Fibroblast of villous mesenchyme (primary cell): ENCODE measurements around the gene ADGRL4. TPM values are rescaled to one million over a fixed set of nuclear protein-coding genes. Genes with fewer than 3 reads are reported as not detected.

ENCODE experiments used
- DNase-seq: peaks from one replicate; pipeline ENCODE4 v3.0.0-alpha.2; 2010; ENCODE audit warnings: low read depth
- H3K4me3 ChIP-seq: 2 replicates; pipeline ENCODE4 v1.5.1; 2011; ENCODE audit warnings: low read depth, mild to moderate bottlenecking, low read length
- total RNA-seq: library from RNA; depleted of rRNA; stranded (reverse); fragments of >200 nt; gene quantifications from 2 replicates; pipeline ENCODE4 v1.2.3, GENCODE V29; 2012
- TF ChIP-seq, protein P1 (sequence below): IDR thresholded peaks from 2 replicates; pipeline ENCODE4 v1.5.1; 2012; ENCODE audit warnings: low read depth, mild to moderate bottlenecking, low read length; ENCODE audit not compliant: insufficient read depth

Gene ADGRL4
- total RNA-seq, 1 donor: 4.7 TPM

DNA sequence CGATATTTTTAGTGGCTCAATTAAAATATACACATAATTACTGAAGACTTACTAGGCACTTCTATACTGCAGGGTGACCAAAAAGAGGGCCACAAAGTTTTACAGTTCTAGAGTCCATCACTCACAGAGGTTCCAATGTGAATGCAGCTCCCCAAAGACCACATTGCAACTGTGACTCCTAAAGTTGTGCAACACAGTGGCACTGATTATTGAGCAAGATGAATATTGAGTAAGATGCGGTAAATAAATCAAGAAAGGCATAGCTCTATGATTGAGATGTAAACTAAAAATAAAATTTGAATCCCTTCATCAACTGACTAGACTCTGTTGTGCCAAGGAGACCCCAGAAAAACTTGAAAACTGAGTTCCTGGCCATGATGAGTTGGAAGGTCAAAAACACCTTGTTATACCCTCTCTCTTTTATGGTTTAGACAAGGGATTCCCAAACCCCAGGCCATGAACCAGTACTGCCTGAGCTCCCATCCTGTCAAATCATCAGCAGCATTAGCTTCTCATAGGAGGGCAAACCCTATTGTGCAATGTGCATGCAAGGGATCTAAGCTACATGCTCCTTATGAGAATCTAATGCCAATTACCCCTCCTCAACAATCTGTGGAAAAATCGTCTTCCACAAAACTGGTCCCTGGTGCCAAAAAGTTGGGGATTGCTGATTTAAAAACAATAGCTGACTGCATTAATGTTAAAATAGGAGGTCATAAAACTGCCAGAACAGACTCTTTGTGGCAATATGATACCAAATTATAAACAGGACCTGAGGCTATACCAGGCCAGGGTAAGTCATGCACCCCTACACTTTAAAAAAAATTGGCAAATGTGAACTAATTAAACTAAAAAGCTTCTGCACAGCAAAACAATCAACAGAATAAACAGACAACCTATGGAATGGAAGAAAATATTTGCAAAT is 94.3 kb downstream of the ADGRL4 start:
- TF ChIP-seq, protein P1, sequence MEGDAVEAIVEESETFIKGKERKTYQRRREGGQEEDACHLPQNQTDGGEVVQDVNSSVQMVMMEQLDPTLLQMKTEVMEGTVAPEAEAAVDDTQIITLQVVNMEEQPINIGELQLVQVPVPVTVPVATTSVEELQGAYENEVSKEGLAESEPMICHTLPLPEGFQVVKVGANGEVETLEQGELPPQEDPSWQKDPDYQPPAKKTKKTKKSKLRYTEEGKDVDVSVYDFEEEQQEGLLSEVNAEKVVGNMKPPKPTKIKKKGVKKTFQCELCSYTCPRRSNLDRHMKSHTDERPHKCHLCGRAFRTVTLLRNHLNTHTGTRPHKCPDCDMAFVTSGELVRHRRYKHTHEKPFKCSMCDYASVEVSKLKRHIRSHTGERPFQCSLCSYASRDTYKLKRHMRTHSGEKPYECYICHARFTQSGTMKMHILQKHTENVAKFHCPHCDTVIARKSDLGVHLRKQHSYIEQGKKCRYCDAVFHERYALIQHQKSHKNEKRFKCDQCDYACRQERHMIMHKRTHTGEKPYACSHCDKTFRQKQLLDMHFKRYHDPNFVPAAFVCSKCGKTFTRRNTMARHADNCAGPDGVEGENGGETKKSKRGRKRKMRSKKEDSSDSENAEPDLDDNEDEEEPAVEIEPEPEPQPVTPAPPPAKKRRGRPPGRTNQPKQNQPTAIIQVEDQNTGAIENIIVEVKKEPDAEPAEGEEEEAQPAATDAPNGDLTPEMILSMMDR: no peak
- no peak for DNase-seq
- no peak overlapping the region for H3K4me3 ChIP-seq

DNA sequence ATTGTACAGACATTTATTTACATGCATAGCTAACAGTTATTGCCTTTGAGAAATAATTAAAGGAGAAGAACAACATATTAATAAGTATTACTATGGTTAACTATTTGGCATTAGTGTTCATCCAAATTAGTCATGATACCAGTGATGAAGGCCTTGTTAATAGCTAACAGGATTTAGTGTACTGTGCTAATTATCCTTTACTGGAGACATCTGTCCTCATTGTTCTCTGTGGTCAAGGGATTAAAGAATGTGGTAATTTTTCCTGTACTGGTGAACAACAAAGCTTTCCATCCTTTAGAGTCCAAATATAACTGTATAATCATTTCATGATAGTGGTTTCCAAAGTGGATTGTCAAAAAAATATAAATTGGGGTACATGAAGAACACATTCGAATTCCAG is 103.9 kb downstream of the ADGRL4 start:
- no peak for DNase-seq

DNA sequence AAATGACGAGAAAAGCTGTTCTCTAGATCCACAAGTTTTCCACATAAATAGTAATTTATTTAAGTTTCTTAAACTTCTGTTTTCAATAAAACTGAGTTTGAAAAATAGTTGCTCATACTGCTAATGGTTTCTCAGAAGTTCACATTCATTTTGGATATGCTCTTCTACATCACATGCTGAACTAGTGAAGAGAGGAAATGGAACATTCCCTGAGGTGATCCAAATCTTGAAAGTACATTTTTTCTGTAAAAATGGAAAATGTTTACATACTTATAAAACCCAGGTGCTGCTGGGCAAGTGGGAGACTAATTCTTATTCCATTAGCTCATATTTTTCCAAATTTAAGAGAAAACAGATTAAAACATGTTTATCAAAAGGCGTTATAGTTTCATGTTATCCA is 111.7 kb downstream of the ADGRL4 start:
- H3K4me3 ChIP-seq: no peak overlapping the region
- TF ChIP-seq, protein P1: no peak
- no peak for DNase-seq

More for the DNA sequence above, 103.9 kb downstream of the ADGRL4 start:
- TF ChIP-seq, protein P1: no peak
- no peak overlapping the region for H3K4me3 ChIP-seq

DNA sequence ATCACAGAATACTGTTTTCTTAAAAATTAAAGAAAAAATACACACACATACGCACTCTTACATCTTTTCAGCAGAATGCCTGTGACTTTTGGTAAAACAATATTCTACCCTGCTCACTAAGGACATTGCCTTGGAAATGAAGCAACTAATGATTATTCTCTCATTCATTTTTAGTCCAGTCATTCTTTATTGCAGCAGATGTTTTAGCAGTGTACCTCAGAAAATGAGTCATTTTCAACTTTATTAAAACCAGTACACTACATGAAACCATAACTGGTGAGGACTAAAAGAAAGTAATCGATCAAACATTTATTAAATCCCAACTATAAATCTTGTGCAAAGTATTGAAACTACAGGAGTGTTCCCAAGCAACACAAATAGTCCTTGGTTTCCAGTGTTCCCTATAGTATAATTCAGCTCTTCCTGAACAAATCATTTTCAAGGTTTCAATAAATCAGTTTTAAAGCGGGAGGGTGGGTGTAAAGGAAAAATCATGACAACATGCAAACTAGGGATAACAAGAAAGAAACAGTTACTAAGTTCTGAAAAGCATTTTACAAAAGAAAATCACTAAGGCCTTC is 114.2 kb downstream of the ADGRL4 start:
- peak; percentile 40 for DNase-seq
- H3K4me3 ChIP-seq: no peak overlapping the region
- TF ChIP-seq, protein P1: no peak

DNA sequence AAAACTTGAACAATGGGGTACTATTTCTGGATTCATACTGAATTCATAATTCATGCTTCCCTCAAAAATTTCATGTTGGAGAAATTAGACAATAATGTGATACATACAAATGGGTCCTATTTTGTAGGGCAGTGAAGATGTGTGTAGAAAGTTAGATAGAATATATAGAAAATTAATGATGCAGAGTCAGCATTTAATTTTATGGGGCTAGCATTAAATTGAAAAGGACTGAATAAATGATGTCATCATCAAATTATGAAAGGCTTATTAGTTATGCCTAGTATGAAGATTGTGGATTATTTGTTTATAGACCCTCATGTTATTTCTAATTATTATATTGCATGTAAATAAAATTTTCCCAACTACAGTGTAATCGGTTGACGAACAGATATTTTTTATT is 119.1 kb downstream of the ADGRL4 start:
- no peak overlapping the region for H3K4me3 ChIP-seq
- TF ChIP-seq, protein P1: no peak
- no peak for DNase-seq

DNA sequence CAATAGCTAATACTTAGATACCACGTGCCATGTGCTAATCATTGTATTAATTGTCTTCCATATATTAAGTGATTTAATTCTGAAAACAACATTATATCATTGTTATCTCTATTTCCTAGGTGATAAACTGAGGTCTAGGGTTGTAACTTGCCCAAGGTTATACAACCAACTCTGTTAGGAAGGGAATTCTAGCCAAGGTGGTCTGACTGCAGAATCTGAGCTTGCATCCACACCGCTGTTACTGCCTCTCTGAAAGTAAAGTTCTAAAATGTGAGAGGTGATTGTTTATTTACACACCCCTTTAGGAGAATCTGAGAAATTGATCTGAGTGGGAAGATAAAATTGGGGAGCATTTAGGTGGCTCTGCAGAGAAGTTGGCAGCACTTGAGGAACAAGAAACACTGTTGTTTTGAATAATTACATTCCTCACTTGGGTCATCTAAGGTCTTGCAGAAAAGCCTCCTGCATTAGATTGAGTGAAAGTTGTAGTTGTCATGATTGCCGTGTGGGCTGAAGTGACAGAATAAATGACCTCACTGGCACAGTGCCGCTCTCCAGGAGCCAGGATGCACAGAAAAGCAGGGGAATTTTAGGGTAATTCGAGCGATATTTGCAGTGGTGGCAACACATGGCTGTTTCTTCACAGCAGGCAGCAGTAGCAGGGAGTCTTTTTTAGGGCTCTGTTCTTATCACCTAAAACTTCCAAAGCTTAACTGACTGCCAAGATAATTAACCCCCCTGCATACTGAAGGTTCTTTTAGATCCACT is 121.7 kb downstream of the ADGRL4 start:
- no peak for DNase-seq
- H3K4me3 ChIP-seq: no peak overlapping the region
- TF ChIP-seq, protein P1: no peak
